Ishikawa (cell line): ENCODE data around the gene C3orf18.

ENCODE experiments used
- EP300 ChIP-seq: IDR thresholded peaks from 2 replicates; pipeline ENCODE4 v1.6.1; 2012; ENCODE audit warnings: borderline replicate concordance
- MAX ChIP-seq: IDR thresholded peaks from 2 replicates; pipeline ENCODE4 v1.6.1; 2012
- RAD21 ChIP-seq: IDR thresholded peaks from 2 replicates; pipeline ENCODE4 v1.6.1; 2012; ENCODE audit warnings: low read depth
- REST ChIP-seq: IDR thresholded peaks from 2 replicates; pipeline ENCODE4 v1.6.1; 2012; ENCODE audit warnings: low read depth, mild to moderate bottlenecking
- TAF1 ChIP-seq: IDR thresholded peaks from 2 replicates; pipeline ENCODE4 v1.6.1; 2012; ENCODE audit warnings: low read depth, mild to moderate bottlenecking
- TEAD4 ChIP-seq: IDR thresholded peaks from 2 replicates; pipeline ENCODE4 v1.6.1; 2012
- USF1 ChIP-seq: IDR thresholded peaks from 2 replicates; pipeline ENCODE4 v1.6.1; 2012
- YY1 ChIP-seq: IDR thresholded peaks from 2 replicates; pipeline ENCODE4 v1.6.1; 2012; ENCODE audit warnings: low read depth
- ZBTB7A ChIP-seq: IDR thresholded peaks from 2 replicates; pipeline ENCODE4 v1.6.1; 2012; ENCODE audit warnings: low read depth

GRCh38 chr3:50559702-50560101, 7.8 kb downstream of the C3orf18 start:
- TF ChIP-seq TAF1 (no peak), MAX (no peak), USF1 (no peak), ZBTB7A (no peak), EP300 (no peak), TEAD4 (no peak), REST (no peak), YY1 (no peak), RAD21 (no peak)
